GM19438 (cell line): ENCODE data around the gene RUNX1.

Experiments used
- ATAC-seq: cut with Tn5 transposase; IDR thresholded peaks from one replicate; pipeline ENCODE4 v1.9.1; 2021; ENCODE audit warnings: low read depth; ENCODE audit not compliant: unreplicated experiment

Gene RUNX1

GRCh38 chr21:34836933-34837505 lies 212.1 kb downstream of the RUNX1 start:
- no peak for ATAC-seq

DNA sequence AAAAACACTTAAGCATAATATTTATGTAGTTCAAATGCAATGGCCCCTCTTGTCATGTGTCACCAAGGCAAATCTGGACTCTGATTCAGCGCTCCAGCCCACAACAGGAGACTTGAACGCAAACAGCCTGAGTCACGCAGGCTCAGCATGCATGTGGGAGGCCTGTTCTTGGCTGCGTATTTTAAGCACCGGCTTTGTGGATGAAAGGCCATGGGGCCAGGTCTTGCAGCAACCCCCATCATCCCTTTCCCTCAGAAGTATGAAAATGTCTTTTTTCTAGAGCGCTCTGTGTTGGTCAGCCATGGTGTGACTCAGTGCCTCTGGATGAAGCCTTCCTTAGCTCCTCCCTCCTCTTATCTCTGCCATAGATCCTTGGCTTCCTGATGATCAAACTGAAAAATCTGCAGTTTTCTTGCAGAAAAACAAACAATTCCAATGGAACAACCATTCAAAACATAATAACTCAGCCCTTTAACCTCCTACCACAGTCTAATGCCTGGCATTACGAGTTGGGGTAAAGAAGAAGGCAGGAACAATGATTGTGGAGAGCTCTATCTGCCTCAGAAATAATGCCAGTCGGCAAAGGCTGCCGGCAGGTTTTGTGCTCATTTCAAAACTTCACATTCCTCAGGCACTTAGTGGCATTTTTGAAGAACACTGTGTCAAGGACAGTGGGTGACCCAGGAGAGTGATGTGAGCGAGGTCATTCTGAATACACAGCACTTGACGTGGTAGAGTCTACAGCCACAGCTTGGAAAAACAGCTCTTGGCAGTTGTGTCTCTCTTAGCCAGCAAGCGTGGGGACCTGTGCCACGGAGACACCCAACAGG lies 212.8 kb downstream of the RUNX1 start:
- no peak for ATAC-seq

GRCh38 chr21:34835526-34835925 lies 213.6 kb downstream of the RUNX1 start:
- no peak for ATAC-seq

- no peak for ATAC-seq
Measured at GRCh38 chr21:34834852-34835501, 214.1 kb downstream of the RUNX1 start.

- no peak for ATAC-seq
Measured at GRCh38 chr21:34834290-34834689, 214.8 kb downstream of the RUNX1 start.

DNA sequence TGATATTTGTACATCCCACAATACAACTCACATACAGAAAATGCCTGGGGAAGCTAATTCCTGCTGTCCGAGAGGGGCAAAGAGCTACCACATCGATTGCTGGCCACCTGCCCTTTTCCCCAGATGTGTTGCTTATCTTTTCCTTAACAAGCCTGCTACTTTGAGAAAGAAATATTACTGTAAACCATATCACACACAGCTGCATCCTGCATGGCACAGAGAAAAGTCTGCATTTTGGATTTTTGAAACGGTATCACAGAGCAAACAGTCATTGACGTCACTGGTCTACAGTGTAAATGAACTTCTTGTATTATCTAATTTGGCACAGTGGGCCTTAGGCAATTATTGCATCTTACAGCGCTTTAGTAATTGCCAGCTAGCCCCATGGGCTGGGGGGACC lies 215.6 kb downstream of the RUNX1 start:
- ATAC-seq, result no peak

DNA sequence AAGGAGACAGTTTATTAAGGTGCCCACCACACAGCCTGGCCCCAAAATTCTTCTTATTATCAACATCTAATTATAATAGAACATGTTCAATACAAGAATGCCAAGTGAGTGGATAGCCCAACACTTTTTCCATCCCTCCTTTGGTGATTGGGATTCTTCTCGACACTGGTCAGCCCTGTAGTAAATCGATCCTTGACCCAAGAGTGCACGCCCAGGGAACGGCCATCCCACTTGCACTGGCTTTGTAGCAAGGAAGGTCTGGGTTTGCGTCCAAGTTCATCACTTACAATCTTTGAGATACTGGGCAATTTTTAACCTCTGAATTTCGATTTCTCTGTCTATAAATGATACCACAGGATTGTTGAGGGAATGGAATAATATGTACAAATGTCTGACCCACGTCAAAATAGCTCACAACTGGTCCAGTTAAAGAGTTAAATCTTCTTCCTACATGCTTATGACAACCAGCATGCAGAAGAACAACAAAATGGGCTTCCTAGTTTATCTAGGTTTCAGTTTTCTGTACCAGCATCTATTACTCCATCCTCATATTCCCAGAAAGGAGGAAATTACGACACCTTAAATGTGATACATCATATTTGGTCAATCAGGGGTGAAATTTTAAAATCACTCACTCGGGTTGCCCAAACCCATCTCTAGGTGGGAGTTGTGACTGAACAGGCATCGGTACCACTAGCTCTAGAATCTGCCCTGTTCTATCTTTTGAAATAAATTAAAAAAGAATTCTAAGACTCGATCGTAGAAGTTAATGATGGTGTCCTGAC lies 218.5 kb downstream of the RUNX1 start:
- no peak for ATAC-seq

GRCh38 chr21:34827445-34828235 lies 221.5 kb downstream of the RUNX1 start:
- no peak for ATAC-seq

DNA sequence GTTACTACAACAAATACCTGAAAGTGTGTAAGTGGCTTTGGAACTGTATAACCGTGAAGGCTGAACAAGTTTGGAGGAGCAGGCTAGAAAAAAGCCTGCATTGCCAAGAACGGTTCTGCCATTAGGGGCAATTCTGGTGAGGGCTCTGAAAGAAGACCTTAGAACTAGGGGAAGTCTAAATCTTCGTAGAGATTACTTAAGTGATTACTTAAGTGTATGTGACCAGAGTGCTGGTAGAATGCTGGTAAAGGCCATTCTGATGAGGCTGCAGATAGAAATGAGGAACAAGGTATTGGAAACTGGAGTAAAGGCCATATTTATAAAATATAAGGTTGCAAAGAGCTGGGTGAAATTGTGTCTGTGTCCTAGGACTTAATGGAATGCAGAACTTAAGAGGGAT lies 222.3 kb downstream of the RUNX1 start:
- ATAC-seq, result no peak

GRCh38 chr21:34825948-34826548 lies 223.1 kb downstream of the RUNX1 start:
- no peak for ATAC-seq

DNA sequence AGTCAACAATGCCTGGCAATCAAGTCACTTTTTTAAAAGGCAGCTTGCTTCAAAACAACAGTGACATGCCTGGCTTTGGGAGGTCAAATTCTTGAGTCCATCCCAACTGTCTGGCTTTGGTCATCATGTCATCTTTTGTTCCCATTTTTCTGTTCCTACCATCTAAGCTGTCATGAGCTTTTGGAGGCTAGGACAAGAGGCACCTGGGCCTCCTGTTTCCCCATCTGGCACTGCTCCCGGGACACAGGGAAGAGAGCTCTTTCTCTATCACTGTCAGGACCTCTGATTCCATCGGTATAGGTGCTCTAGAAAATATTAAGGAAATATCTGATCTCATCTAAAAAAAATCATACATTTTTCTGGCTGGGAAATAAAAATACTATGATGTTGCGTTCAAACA lies 224.0 kb downstream of the RUNX1 start:
- ATAC-seq, result no peak

GRCh38 chr21:34824314-34824713 lies 224.8 kb downstream of the RUNX1 start:
- no peak for ATAC-seq

DNA sequence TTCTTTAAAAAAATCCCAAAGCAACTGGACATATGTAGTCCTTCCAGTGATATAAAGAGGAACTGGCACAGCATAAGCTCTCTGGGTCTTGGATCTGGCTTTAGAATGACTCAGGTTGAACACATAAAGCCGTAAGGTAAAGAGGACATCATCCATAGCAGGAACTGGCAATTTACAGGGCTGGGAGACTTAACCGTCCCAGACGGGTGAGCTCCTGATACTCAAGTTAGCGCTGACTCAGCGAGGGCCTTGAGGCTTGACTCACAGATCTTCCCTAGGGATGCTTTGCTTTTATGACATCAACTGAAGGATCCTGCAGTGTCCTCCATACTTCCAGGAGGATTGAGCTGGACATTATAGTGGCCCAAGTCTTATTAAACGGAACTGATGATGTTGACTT lies 226.2 kb downstream of the RUNX1 start:
- no peak for ATAC-seq

DNA sequence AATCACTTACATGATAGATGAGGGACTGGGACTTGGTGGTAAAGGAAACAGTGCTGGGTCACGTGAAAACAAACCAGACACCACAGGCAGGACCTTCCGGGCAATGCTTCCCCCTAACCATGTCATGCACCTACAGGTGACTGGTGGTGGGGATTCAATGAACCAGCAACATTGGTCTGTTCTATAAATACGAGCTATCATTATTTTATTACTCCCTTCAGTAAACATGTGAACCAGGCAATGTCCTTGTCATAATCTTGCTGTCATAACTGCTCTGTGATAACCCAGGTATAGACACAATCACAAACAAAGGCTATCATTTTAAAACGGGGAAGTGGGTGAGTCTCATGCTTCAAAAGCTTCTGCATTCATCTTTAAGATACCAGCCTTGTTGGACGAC lies 226.9 kb downstream of the RUNX1 start:
- ATAC-seq, result no peak

DNA sequence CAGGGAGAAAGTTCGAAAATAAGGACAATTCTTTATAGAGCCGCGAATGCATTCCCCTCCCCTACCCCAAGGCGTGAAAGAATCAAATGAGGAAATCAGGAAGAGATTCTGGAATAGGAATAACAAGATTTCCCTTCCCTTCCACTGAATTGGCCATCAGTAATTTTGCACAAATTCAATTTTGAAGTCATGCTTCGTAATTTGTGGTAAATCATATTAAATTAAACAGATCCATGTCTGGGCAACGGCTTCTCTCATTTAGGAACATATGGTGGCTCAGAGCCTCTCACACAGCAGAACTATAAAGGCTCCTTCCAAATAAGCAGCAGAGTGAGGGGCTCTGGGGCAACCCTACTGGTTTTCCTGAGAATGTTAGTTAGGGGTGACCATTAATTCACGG lies 227.4 kb downstream of the RUNX1 start:
- ATAC-seq, result no peak

- ATAC-seq, result no peak
Measured at GRCh38 chr21:34820051-34820450, 229.1 kb downstream of the RUNX1 start.

GRCh38 chr21:34819357-34819999 lies 229.6 kb downstream of the RUNX1 start:
- no peak for ATAC-seq

GRCh38 chr21:34818662-34819158 lies 230.4 kb downstream of the RUNX1 start:
- no peak for ATAC-seq
